Calu3 (cell line): ENCODE measurements around the gene BRPF3. TPM values are rescaled to one million over a fixed set of nuclear protein-coding genes. Genes with fewer than 3 reads are reported as not detected.

Source experiments
- BruUV-seq: library from RNA; stranded (reverse); fragments of 400-500 nt; replicated peaks from 2 replicates; lab custom pipeline; 2021; lab: Mats Ljungman, UMichigan
- CTCF ChIA-PET: fragments of 300-600 bp; sonication (Branson Sonifier 250); formaldehyde crosslinking; loops from one replicate; lab custom pipeline; 2022; ENCODE audit warnings: antibody characterized with exemption; lab: Charles Lee
- DNase-seq: peaks from one replicate; pipeline ENCODE4 v3.0.0; 2022
- H3K27ac Mint-ChIP-seq: one replicate; pipeline ENCODE4 v1.8.0; 2022; ENCODE audit warnings: mixed read lengths; ENCODE audit not compliant: unreplicated experiment
- H3K27me3 Mint-ChIP-seq: one replicate; pipeline ENCODE4 v1.8.0; 2022; ENCODE audit warnings: mixed read lengths; ENCODE audit not compliant: unreplicated experiment
- H3K36me3 Mint-ChIP-seq: one replicate; pipeline ENCODE4 v1.8.0; 2022; ENCODE audit warnings: mild to moderate bottlenecking, moderate library complexity, mixed read lengths; ENCODE audit not compliant: insufficient read depth, unreplicated experiment
- H3K4me1 Mint-ChIP-seq: one replicate; pipeline ENCODE4 v1.8.0; 2022; ENCODE audit warnings: mild to moderate bottlenecking, low read depth, mixed read lengths; ENCODE audit not compliant: unreplicated experiment
- H3K4me3 Mint-ChIP-seq: one replicate; pipeline ENCODE4 v1.8.0; 2022; ENCODE audit warnings: mild to moderate bottlenecking, low read depth, moderate library complexity, mixed read lengths; ENCODE audit not compliant: unreplicated experiment
- H3K9me3 Mint-ChIP-seq: one replicate; pipeline ENCODE4 v1.8.0; 2022; ENCODE audit warnings: low read depth, mixed read lengths; ENCODE audit not compliant: unreplicated experiment
- CTCF ChIP-seq: fragments of 200-600 bp; IDR thresholded peaks from one replicate; pipeline ENCODE4 v1.8.0; 2022; ENCODE audit warnings: antibody characterized with exemption; ENCODE audit not compliant: unreplicated experiment
- intact Hi-C: fragments of 100-400 bp; cut with micrococcal nuclease; formaldehyde crosslinking; loops from one replicate; pipeline ENCODE4 v1.10.0; 2022; ENCODE audit not compliant: unreplicated experiment
- total RNA-seq: library from RNA; stranded (reverse); gene quantifications from 2 replicates; pipeline ENCODE4 v1.2.3, GENCODE V29; 2022

Gene BRPF3
- total RNA-seq, 1 experiment from 2014 or later = 49.1 TPM

DNA sequence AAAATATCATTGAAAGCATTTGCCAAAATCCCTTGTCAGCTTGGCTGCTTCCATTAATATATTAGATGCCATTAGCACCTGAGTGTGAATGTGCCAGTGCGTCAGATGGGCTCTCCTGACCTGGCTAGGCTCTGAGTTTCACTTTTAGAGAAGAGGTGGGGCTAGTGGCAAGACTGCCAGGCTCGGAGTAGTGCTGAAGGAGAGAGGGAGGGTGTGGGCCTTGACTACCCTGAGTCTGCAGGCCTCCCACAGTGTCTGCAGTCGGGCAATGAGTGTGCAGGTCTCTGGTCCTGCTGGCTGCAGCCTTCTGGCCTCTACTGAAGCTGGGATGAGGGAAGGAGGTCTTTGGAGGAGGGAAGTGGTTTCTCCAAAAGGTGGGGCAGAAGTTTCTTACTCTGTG is 38.8 kb downstream of the BRPF3 start:
- no peak overlapping the region for H3K27ac Mint-ChIP-seq
- no peak for DNase-seq
- no TSS peak for BruUV-seq
- intact Hi-C loops = no loop called here
- no peak overlapping the region for H3K4me3 Mint-ChIP-seq
- CTCF ChIA-PET = no interaction called here
- peaks cover 9% of the 10 kb centered on the region for H3K36me3 Mint-ChIP-seq
- TF ChIP-seq CTCF = no peak
- no peaks in the 10 kb centered on the region for H3K27me3 Mint-ChIP-seq
- no peaks in the 10 kb centered on the region for H3K4me1 Mint-ChIP-seq
- H3K9me3 Mint-ChIP-seq = no peaks in the 10 kb centered on the region

- no peak overlapping the region for H3K27ac Mint-ChIP-seq
- no peaks in the 10 kb centered on the region for H3K9me3 Mint-ChIP-seq
- BruUV-seq = no TSS peak
- no peak overlapping the region for H3K4me3 Mint-ChIP-seq
- no peaks in the 10 kb centered on the region for H3K4me1 Mint-ChIP-seq
- H3K36me3 Mint-ChIP-seq = peaks cover 9% of the 10 kb centered on the region
- H3K27me3 Mint-ChIP-seq = no peaks in the 10 kb centered on the region
- TF ChIP-seq CTCF = no peak
- intact Hi-C loops = no loop called here
- DNase-seq = no peak
- CTCF ChIA-PET = no interaction called here
Measured at GRCh38 chr6:36235862-36236261, 39.3 kb downstream of the BRPF3 start.

DNA sequence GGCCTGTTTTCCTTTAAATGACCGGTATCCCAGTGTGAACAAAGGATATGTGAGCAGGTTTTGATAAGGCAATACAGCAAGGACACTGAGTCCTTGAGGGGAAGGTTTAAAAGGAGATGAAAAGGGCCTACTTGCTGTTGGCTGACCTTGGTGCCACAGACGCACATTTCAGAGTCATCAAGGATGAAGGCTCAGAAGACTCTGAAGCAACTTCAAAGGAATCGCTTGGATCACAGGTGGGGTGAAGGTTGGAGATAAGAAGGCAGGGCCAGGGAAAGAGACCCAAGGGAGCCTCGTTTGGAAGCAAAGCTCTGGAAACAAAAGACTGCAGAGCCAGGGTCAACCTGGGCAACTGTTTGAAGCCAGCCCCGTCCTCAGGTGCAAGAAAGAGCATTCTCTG is 43.2 kb downstream of the BRPF3 start:
- BruUV-seq = no TSS peak
- no peak overlapping the region for H3K4me3 Mint-ChIP-seq
- CTCF ChIA-PET = no interaction called here

GRCh38 chr6:36241728-36242127 is 45.2 kb downstream of the BRPF3 start:
- DNase-seq = no peak
- Mint-ChIP-seq H3K4me1 (peaks cover 8% of the 10 kb centered on the region), H3K36me3 (peaks cover 4% of the 10 kb centered on the region), H3K4me3 (no peak overlapping the region), H3K9me3 (no peaks in the 10 kb centered on the region), H3K27me3 (peaks cover 23% of the 10 kb centered on the region), H3K27ac (no peak overlapping the region)
- intact Hi-C loops = no loop called here
- no peak for TF ChIP-seq CTCF
- no TSS peak for BruUV-seq
- CTCF ChIA-PET = no interaction called here

More for the DNA sequence above, 43.2 kb downstream of the BRPF3 start:
- Mint-ChIP-seq H3K36me3 (peaks cover 3% of the 10 kb centered on the region), H3K27ac (no peak overlapping the region), H3K9me3 (no peaks in the 10 kb centered on the region), H3K27me3 (peaks cover 23% of the 10 kb centered on the region), H3K4me1 (peaks cover 6% of the 10 kb centered on the region)
- DNase-seq = no peak
- no peak for TF ChIP-seq CTCF
- intact Hi-C loops = no loop called here
